A549 (cell line): ENCODE data around the gene FBLN1. TPM values are rescaled to one million over a fixed set of nuclear protein-coding genes. Genes with fewer than 3 reads are reported as not detected.
A peak's percentile ranks its signal among the peaks of the same experiment; 100 is the strongest.

Experiments used
- ATAC-seq, 2 experiments: fragments of 200-7000 bp in 1 of 2; fragments of >200 bp in 1 of 2; cut with Nextera tagmentation in 1 of 2; cut with Tn5 transposase in 1 of 2; 3 replicates each; pipeline versions ENCODE4 v1.8.0 to v1.9.1; 2018 to 2020; ENCODE audit warnings: mild to moderate bottlenecking in 1 of 2, moderate library complexity in 1 of 2
- CTCF ChIA-PET: fragments of 300-600 bp; sonication (Branson Sonifier 250); formaldehyde crosslinking; extraction: SDS; loops from one replicate; lab custom pipeline; 2021; ENCODE audit warnings: antibody characterized with exemption, inconsistent platforms; lab: Yijun Ruan, JAX
- POLR2A ChIA-PET: fragments of 350-600 bp; formaldehyde crosslinking; extraction: SDS; loops from one replicate; lab custom pipeline; 2021; ENCODE audit warnings: antibody characterized with exemption, inconsistent platforms; lab: Yijun Ruan, JAX
- DNase-seq, 2 experiments: peaks; one replicate each; pipeline versions ENCODE4 v3.0.0 to v3.0.0-alpha.2; 2011 to 2016; ENCODE audit warnings: low read depth in 1 of 2, low spot score in 1 of 2
- FAIRE-seq: peaks from 2 replicates; lab custom pipeline; 2011; peaks lifted over from hg19 to GRCh38; lab: Jason Lieb, UNC
- H3K27ac ChIP-seq, 2 experiments: fragments of >200 bp; sonication (Bioruptor Twin); formaldehyde crosslinking; 3 replicates each; pipeline ENCODE4 v1.5.1; 2016 to 2017
- H3K4me1 ChIP-seq: fragments of >200 bp; sonication (Bioruptor Twin); formaldehyde crosslinking; 3 replicates; pipeline ENCODE4 v1.6.1; 2016
- H3K4me2 ChIP-seq: fragments of >200 bp; sonication (Bioruptor Twin); formaldehyde crosslinking; 3 replicates; pipeline ENCODE4 v1.6.1; 2016
- H3K4me3 ChIP-seq: fragments of >200 bp; sonication (Bioruptor Twin); formaldehyde crosslinking; 3 replicates; pipeline ENCODE4 v1.5.1; 2016
- H3K9me3 ChIP-seq: fragments of >200 bp; sonication (Bioruptor Twin); formaldehyde crosslinking; 3 replicates; pipeline ENCODE4 v1.6.1; 2016
- BHLHE40 ChIP-seq: IDR thresholded peaks from 2 replicates; pipeline ENCODE4 v1.6.1; 2012; ENCODE audit warnings: low read depth, low read length, inconsistent platforms
- CHD4 ChIP-seq: fragments of 200-600 bp; sonication (generic); IDR thresholded peaks from 2 replicates; pipeline ENCODE4 v1.6.1; 2016; ENCODE audit warnings: antibody characterized with exemption, mild to moderate bottlenecking, borderline replicate concordance
- EHMT2 ChIP-seq: fragments of 200-600 bp; sonication (generic); IDR thresholded peaks from 2 replicates; pipeline ENCODE4 v1.6.1; 2016; ENCODE audit warnings: antibody characterized with exemption, low read depth, mild to moderate bottlenecking, moderate library complexity
- FOSB ChIP-seq: fragments of 250-450 bp; sonication (Bioruptor Pico); IDR thresholded peaks from 2 replicates; pipeline ENCODE4 v1.5.0; 2020; ENCODE audit warnings: mild to moderate bottlenecking, moderate library complexity
- FOXS1 ChIP-seq: fragments of 250-450 bp; sonication (Bioruptor Pico); IDR thresholded peaks from 2 replicates; pipeline ENCODE4 v1.5.0; 2020; ENCODE audit warnings: mild to moderate bottlenecking, moderate library complexity
- HDAC2 ChIP-seq: fragments of 200-600 bp; sonication (generic); IDR thresholded peaks from 2 replicates; pipeline ENCODE4 v1.6.1; 2016
- HEYL ChIP-seq: fragments of 250-450 bp; sonication (Bioruptor Pico); IDR thresholded peaks from 2 replicates; pipeline ENCODE4 v1.8.0; 2021; ENCODE audit warnings: mild to moderate bottlenecking, moderate library complexity
- HOXA7 ChIP-seq: fragments of 250-450 bp; sonication (Bioruptor Pico); IDR thresholded peaks from 2 replicates; pipeline ENCODE4 v1.5.0; 2020; ENCODE audit warnings: mild to moderate bottlenecking, moderate library complexity
- JUNB ChIP-seq: fragments of >200 bp; sonication (Bioruptor Twin); formaldehyde crosslinking; IDR thresholded peaks from 2 replicates; pipeline ENCODE4 v1.6.1; 2016
- MAZ ChIP-seq: fragments of 150-350 bp; IDR thresholded peaks from 2 replicates; pipeline ENCODE4 v1.6.1; 2014; ENCODE audit warnings: antibody characterized with exemption, low read depth, low read length, borderline replicate concordance
- NFE2L2 ChIP-seq: fragments of 150-350 bp; conservative IDR thresholded peaks from 2 replicates; pipeline ENCODE4 v1.6.1; 2014; ENCODE audit warnings: low read length
- PHF8 ChIP-seq: fragments of 200-600 bp; sonication (generic); IDR thresholded peaks from 2 replicates; pipeline ENCODE4 v1.6.1; 2016; ENCODE audit warnings: low read depth, mild to moderate bottlenecking, antibody characterized with exemption, moderate library complexity, borderline replicate concordance
- RAD21 ChIP-seq, 2 experiments: fragments of >200 bp in 1 of 2; sonication (Bioruptor Twin) in 1 of 2; formaldehyde crosslinking in 1 of 2; IDR thresholded peaks in 1 of 2; conservative IDR thresholded peaks in 1 of 2; 2 replicates in 1 of 2; 3 replicates in 1 of 2; pipeline ENCODE4 v1.6.1; 2012 to 2018; ENCODE audit warnings: inconsistent platforms in 1 of 2
- RCOR1 ChIP-seq: fragments of 150-350 bp; IDR thresholded peaks from 2 replicates; pipeline ENCODE4 v1.6.1; 2014; ENCODE audit warnings: antibody characterized with exemption, low read length, low read depth
- SREBF2 ChIP-seq: fragments of 450-650 bp; IDR thresholded peaks from 2 replicates; pipeline ENCODE4 v1.6.1; 2014; ENCODE audit warnings: mild to moderate bottlenecking, moderate library complexity
- TP53 ChIP-seq: fragments of 250-450 bp; sonication (Bioruptor Pico); IDR thresholded peaks from 2 replicates; pipeline ENCODE4 v1.5.0; 2021; ENCODE audit warnings: mild to moderate bottlenecking, moderate library complexity
- ZFP36 ChIP-seq: fragments of 450-650 bp; IDR thresholded peaks from 2 replicates; pipeline ENCODE4 v1.6.1; 2014; ENCODE audit warnings: borderline replicate concordance; ENCODE audit not compliant: partially characterized antibody
- WGBS: methylation state at CpG from one replicate; pipeline ENCODE4 v1.1.6; 2017; ENCODE audit errors: missing lambda C conversion rate; 5-methylcytosine and 5-hydroxymethylcytosine counted together
- polyA plus RNA-seq, 4 experiments: library from polyadenylated mRNA; depleted of rRNA in 3 of 4; stranded (reverse); fragments of >200 nt; fragmentation: RNase III in 1 of 4; extraction: RNeasy Plus Mini Kit Qiagen cat#74134 plus additional on column Dnase treatment in 1 of 4; gene quantifications; 2 replicates in 3 of 4; 3 replicates in 1 of 4; pipeline ENCODE4 v1.2.3, GENCODE V29; 2011 to 2017
- TF ChIP-seq, protein P1 (sequence below): fragments of 250-450 bp; sonication (Bioruptor Pico); IDR thresholded peaks from 2 replicates; pipeline ENCODE4 v1.5.0; 2020; ENCODE audit warnings: low read depth, mild to moderate bottlenecking, moderate library complexity
- TF ChIP-seq, protein P2 (sequence below): fragments of 250-450 bp; sonication (Bioruptor Pico); IDR thresholded peaks from 2 replicates; pipeline ENCODE4 v1.5.0; 2021; ENCODE audit warnings: mild to moderate bottlenecking, moderate library complexity, borderline replicate concordance
- TF ChIP-seq, protein P3 (sequence below): IDR thresholded peaks from 2 replicates; pipeline ENCODE4 v1.6.1; 2012

FBLN1 gene
- polyA plus RNA-seq, 2 of the 4 experiments (the other 2 are of a cell fraction): 18.2 to 32.7 TPM

DNA sequence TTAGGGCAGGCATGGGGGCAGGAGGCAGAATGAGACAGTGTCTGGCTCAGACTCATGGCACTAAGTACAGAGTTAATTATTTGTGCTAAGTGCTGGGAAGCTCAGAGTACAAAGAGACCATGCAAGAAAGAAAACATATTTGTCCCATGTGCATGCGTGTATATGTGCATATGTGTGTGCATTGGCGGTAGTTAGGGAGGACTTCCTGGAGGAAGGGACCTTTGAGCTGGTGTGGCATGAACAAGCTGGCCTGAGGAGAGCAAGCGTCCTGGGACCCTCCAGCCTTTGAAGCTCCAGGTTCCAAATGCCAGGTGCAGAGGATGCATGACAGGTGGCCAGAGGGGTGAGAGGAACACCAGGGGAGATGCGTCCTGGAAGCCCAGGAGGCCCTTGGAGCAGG lies 6.1 kb downstream of the FBLN1 start:
- ChIA-PET CTCF (interaction anchor here (0.7 to 1.4 kb wide), 3 partner anchors 19 to 68 kb away, joined by 3 to 4 read pairs (median 3); no protein-coding TSS in a partner anchor), POLR2A (no interaction called here)
- DNase-seq (no peak), FAIRE-seq (no peak), ATAC-seq (no peak)
- 98% methylated on average over 4 of the region's 4 CpGs for WGBS
- no peaks in the 10 kb centered on the region for H3K9me3 ChIP-seq
- no peak overlapping the region for H3K4me2 ChIP-seq
- no peak overlapping the region for H3K27ac ChIP-seq
- TF ChIP-seq HOXA7 (no peak), FOXS1 (CRISPR knock-in tag) (no peak), TP53 (no peak), ZFP36 (peak; percentile 17), NFE2L2 (no peak), CHD4 (no peak)
- TF ChIP-seq, protein P1, sequence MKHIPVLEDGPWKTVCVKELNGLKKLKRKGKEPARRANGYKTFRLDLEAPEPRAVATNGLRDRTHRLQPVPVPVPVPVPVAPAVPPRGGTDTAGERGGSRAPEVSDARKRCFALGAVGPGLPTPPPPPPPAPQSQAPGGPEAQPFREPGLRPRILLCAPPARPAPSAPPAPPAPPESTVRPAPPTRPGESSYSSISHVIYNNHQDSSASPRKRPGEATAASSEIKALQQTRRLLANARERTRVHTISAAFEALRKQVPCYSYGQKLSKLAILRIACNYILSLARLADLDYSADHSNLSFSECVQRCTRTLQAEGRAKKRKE: no peak
- H3K4me3 ChIP-seq: no peak overlapping the region
- H3K4me1 ChIP-seq: peaks cover 2% of the 10 kb centered on the region; the same call in 1 of the 3 replicates

- no peak overlapping the region for H3K27ac ChIP-seq
- no peak for FAIRE-seq
- H3K4me1 ChIP-seq: no peaks in the 10 kb centered on the region
- no peak for DNase-seq
- H3K9me3 ChIP-seq: no peaks in the 10 kb centered on the region
- CTCF ChIA-PET: interaction anchor here (0.6 to 1.8 kb wide), 5 partner anchors 15 to 43 kb away, joined by 3 to 5 read pairs (median 3); no protein-coding TSS in a partner anchor
- POLR2A ChIA-PET: no interaction called here
- no peak overlapping the region for H3K4me2 ChIP-seq
- no peak overlapping the region for H3K4me3 ChIP-seq
- no peak for ATAC-seq
- 96% methylated on average over 11 of the region's 14 CpGs for WGBS
- TF ChIP-seq BHLHE40 (no peak), FOSB (CRISPR knock-in tag) (no peak), PHF8 (no peak), HEYL (no peak), HDAC2 (no peak), MAZ (no peak), RAD21 (conservative IDR thresholded peaks at IDR 0.05 in 1 of 2, IDR thresholded peaks at IDR 0.05 in 1 of 2) (no peak), TP53 (no peak), EHMT2 (no peak), SREBF2 (no peak), JUNB (no peak), RCOR1 (no peak)
- TF ChIP-seq, protein P2, sequence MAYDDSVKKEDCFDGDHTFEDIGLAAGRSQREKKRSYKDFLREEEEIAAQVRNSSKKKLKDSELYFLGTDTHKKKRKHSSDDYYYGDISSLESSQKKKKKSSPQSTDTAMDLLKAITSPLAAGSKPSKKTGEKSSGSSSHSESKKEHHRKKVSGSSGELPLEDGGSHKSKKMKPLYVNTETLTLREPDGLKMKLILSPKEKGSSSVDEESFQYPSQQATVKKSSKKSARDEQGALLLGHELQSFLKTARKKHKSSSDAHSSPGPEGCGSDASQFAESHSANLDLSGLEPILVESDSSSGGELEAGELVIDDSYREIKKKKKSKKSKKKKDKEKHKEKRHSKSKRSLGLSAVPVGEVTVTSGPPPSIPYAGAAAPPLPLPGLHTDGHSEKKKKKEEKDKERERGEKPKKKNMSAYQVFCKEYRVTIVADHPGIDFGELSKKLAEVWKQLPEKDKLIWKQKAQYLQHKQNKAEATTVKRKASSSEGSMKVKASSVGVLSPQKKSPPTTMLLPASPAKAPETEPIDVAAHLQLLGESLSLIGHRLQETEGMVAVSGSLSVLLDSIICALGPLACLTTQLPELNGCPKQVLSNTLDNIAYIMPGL: no peak
- TF ChIP-seq, protein P3, sequence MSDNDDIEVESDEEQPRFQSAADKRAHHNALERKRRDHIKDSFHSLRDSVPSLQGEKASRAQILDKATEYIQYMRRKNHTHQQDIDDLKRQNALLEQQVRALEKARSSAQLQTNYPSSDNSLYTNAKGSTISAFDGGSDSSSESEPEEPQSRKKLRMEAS: no peak
- TF ChIP-seq, protein P1: no peak
- TF ChIP-seq, all 56 proteins: peak for 0
These were observed 7.9 kb downstream of the FBLN1 start for GRCh38 chr22:45510376-45511232.
